Measurements from ENCODE around the gene KLHL29. TPM values are rescaled to one million over a fixed set of nuclear protein-coding genes. Genes with fewer than 3 reads are reported as not detected.

KLHL29 gene
- total and polyA plus RNA-seq, 2 donors (not counting 1 experiment from before 2014, with no cell fraction given) = 1.3 to 3.4 TPM

GRCh38 chr2:23697256-23698075 lies 312.5 kb downstream of the KLHL29 start:
- Histone ChIP-seq H3K4me2 (replicated peaks; ENCODE audit: low read depth, low read length, poor library complexity, severe bottlenecking) (no peak overlapping the region), H3K27ac (ENCODE audit: low read length in 2 of 2) (no peak overlapping the region), H3K9ac (ENCODE audit: low read length) (no peak overlapping the region), H3K4me3 (ENCODE audit: control extremely low read depth in 1 of 5, extremely low read depth in 1 of 5, insufficient read depth in 1 of 5, low read depth in 2 of 5, low read length in 4 of 5) (no peak overlapping the region), H3K27me3 (replicated peaks in 1 of 4; ENCODE audit: control extremely low read depth in 1 of 4, control insufficient read depth in 3 of 4, insufficient read depth in 4 of 4, low read length in 3 of 4) (no peaks in the 10 kb centered on the region), H4K20me1 (ENCODE audit: control insufficient read depth, insufficient read depth, low read length, poor library complexity, severe bottlenecking) (no peaks in the 10 kb centered on the region), H3K79me2 (ENCODE audit: control insufficient read depth, insufficient read depth, low read length) (no peaks in the 10 kb centered on the region), H3K4me1 (ENCODE audit: control insufficient read depth in 2 of 2, insufficient read depth in 2 of 2, low read length in 2 of 2) (no peaks in the 10 kb centered on the region), H3K36me3 (replicated peaks in 1 of 2; ENCODE audit: control extremely low read depth in 1 of 2, control insufficient read depth in 1 of 2, extremely low read depth in 1 of 2, insufficient read depth in 2 of 2, low read length in 1 of 2) (no peaks in the 10 kb centered on the region), H3K9me3 (ENCODE audit: control extremely low read depth in 1 of 3, control insufficient read depth in 2 of 3, insufficient read depth in 1 of 3, low read length in 2 of 3) (no peaks in the 10 kb centered on the region), H2AFZ (ENCODE audit: insufficient read depth, low read depth, low read length, poor library complexity, severe bottlenecking) (no peak overlapping the region)
- Mint-ChIP-seq H3K9me3 (ENCODE audit: insufficient read depth) (peaks cover 4% of the 10 kb centered on the region), H3K27ac (no peak overlapping the region), H3K4me3 (no peak overlapping the region), H3K4me1 (no peaks in the 10 kb centered on the region), H3K27me3 (no peaks in the 10 kb centered on the region)
- POLR2A ChIA-PET = no interaction called here
- WGBS (ENCODE audit: insufficient coverage) = 92% methylated on average over 8 of the region's 12 CpGs
- ATAC-seq (ENCODE audit: low read depth) (no peak), DNase-seq (no peak)
- CTCF ChIA-PET = no interaction called here
- TF ChIP-seq CTCF (IDR thresholded peaks at IDR 0.05) (no peak), EZH2 (IDR thresholded peaks at IDR 0.05; ENCODE audit: borderline replicate concordance, insufficient read depth, low read depth, low read length, poor library complexity, severe bottlenecking) (no peak)
- intact Hi-C loops (cut with micrococcal nuclease) = no loop called here

GRCh38 chr2:23698116-23698693 lies 313.2 kb downstream of the KLHL29 start:
- Histone ChIP-seq H3K27ac (ENCODE audit: low read length in 2 of 2) (no peak overlapping the region), H3K9ac (ENCODE audit: low read length) (no peak overlapping the region), H4K20me1 (ENCODE audit: control insufficient read depth, insufficient read depth, low read length, poor library complexity, severe bottlenecking) (no peaks in the 10 kb centered on the region), H2AFZ (ENCODE audit: insufficient read depth, low read depth, low read length, poor library complexity, severe bottlenecking) (no peak overlapping the region), H3K4me2 (replicated peaks; ENCODE audit: low read depth, low read length, poor library complexity, severe bottlenecking) (no peak overlapping the region), H3K4me1 (ENCODE audit: control insufficient read depth in 2 of 2, insufficient read depth in 2 of 2, low read length in 2 of 2) (no peaks in the 10 kb centered on the region), H3K27me3 (replicated peaks in 1 of 4; ENCODE audit: control extremely low read depth in 1 of 4, control insufficient read depth in 3 of 4, insufficient read depth in 4 of 4, low read length in 3 of 4) (no peaks in the 10 kb centered on the region), H3K9me3 (ENCODE audit: control extremely low read depth in 1 of 3, control insufficient read depth in 2 of 3, insufficient read depth in 1 of 3, low read length in 2 of 3) (no peaks in the 10 kb centered on the region), H3K36me3 (replicated peaks in 1 of 2; ENCODE audit: control extremely low read depth in 1 of 2, control insufficient read depth in 1 of 2, extremely low read depth in 1 of 2, insufficient read depth in 2 of 2, low read length in 1 of 2) (peaks cover 0 to 3% of the 10 kb centered on the region in 2 experiments), H3K79me2 (ENCODE audit: control insufficient read depth, insufficient read depth, low read length) (no peaks in the 10 kb centered on the region), H3K4me3 (ENCODE audit: control extremely low read depth in 1 of 5, extremely low read depth in 1 of 5, insufficient read depth in 1 of 5, low read depth in 2 of 5, low read length in 4 of 5) (no peak overlapping the region)
- no peak overlapping the region for H3K4me3 Mint-ChIP-seq
- no peaks in the 10 kb centered on the region for H3K4me1 Mint-ChIP-seq
- intact Hi-C loops (cut with micrococcal nuclease) = no loop called here
- 100% methylated on average over 4 of the region's 6 CpGs for WGBS (ENCODE audit: insufficient coverage)
- H3K9me3 Mint-ChIP-seq (ENCODE audit: insufficient read depth) = peaks cover 4% of the 10 kb centered on the region
- H3K27me3 Mint-ChIP-seq = no peaks in the 10 kb centered on the region
- ChIA-PET POLR2A (no interaction called here), CTCF (no interaction called here)
- no peak overlapping the region for H3K27ac Mint-ChIP-seq
- no peak for TF ChIP-seq CTCF (IDR thresholded peaks at IDR 0.05)
- no peak for TF ChIP-seq EZH2 (IDR thresholded peaks at IDR 0.05; ENCODE audit: borderline replicate concordance, insufficient read depth, low read depth, low read length, poor library complexity, severe bottlenecking)
- ATAC-seq (ENCODE audit: low read depth) (no peak), DNase-seq (no peak)

All from B cell (primary cell).